NCI-H2029 treated with DMSO at 0.1 percent for 48 hours (cell line): ENCODE measurements around the gene SESN1.
A peak's percentile ranks its signal among the peaks of the same experiment; 100 is the strongest.

ENCODE experiments used
- DNase-seq: peaks from one replicate; lab custom pipeline; 2025; lab: John Stamatoyannopoulos, UW

SESN1 gene

GRCh38 chr6:109028439-109028838 is 66.2 kb downstream of the SESN1 start:
- DNase-seq = no peak

- DNase-seq = no peak
Measured at GRCh38 chr6:109027964-109028363, 66.7 kb downstream of the SESN1 start.

- DNase-seq = no peak
Measured at GRCh38 chr6:109025639-109026038, 69.0 kb downstream of the SESN1 start.

GRCh38 chr6:109024784-109025183 is 69.9 kb downstream of the SESN1 start:
- DNase-seq = no peak

GRCh38 chr6:109024368-109024767 is 70.3 kb downstream of the SESN1 start:
- no peak for DNase-seq

GRCh38 chr6:109023356-109023925 is 71.2 kb downstream of the SESN1 start:
- no peak for DNase-seq

- no peak for DNase-seq
Measured at GRCh38 chr6:109021870-109022269, 72.8 kb downstream of the SESN1 start.

GRCh38 chr6:109019911-109020310 is 74.7 kb downstream of the SESN1 start:
- DNase-seq = no peak

- no peak for DNase-seq
Measured at GRCh38 chr6:109015176-109015575, 79.5 kb downstream of the SESN1 start.

GRCh38 chr6:109014606-109015005 is 80.0 kb downstream of the SESN1 start:
- no peak for DNase-seq

- DNase-seq = no peak
Measured at GRCh38 chr6:109013656-109014305, 80.9 kb downstream of the SESN1 start.

GRCh38 chr6:109010705-109011102 is 83.9 kb downstream of the SESN1 start:
- DNase-seq = peak; percentile 49

- DNase-seq = no peak
Measured at GRCh38 chr6:109009962-109010704, 84.5 kb downstream of the SESN1 start.

GRCh38 chr6:109009236-109009961 is 85.2 kb downstream of the SESN1 start:
- peak; percentile 31 for DNase-seq

GRCh38 chr6:109008537-109009235 is 86.0 kb downstream of the SESN1 start:
- DNase-seq = peak; percentile 24

GRCh38 chr6:109008054-109008453 is 86.6 kb downstream of the SESN1 start:
- no peak for DNase-seq

- DNase-seq = no peak
Measured at GRCh38 chr6:109007521-109007920, 87.1 kb downstream of the SESN1 start.

GRCh38 chr6:109006818-109007217 is 87.8 kb downstream of the SESN1 start:
- no peak for DNase-seq

- DNase-seq = no peak
Measured at GRCh38 chr6:109002882-109003281, 91.8 kb downstream of the SESN1 start.

- DNase-seq = no peak
Measured at GRCh38 chr6:109002051-109002697, 92.5 kb downstream of the SESN1 start.

GRCh38 chr6:109001291-109001894 is 93.3 kb downstream of the SESN1 start:
- no peak for DNase-seq
